CD4-positive, alpha-beta T cell (primary cell): ENCODE measurements around the gene SMIM36. TPM values are rescaled to one million over a fixed set of nuclear protein-coding genes. Genes with fewer than 3 reads are reported as not detected.

Experiments
- ATAC-seq: fragments of 200-7000 bp; cut with Tn5 transposase; one replicate; pipeline ENCODE4 v1.10.0; 2022; ENCODE audit warnings: mild to moderate bottlenecking; ENCODE audit not compliant: poor library complexity
- CTCF ChIA-PET: fragments of 350-600 bp; sonication (Branson Sonifier 250); formaldehyde crosslinking; loops from one replicate; lab custom pipeline; 2021; ENCODE audit warnings: antibody characterized with exemption, inconsistent platforms; lab: Charles Lee
- POLR2A ChIA-PET: fragments of 350-600 bp; sonication (Branson Sonifier 250); formaldehyde crosslinking; loops from one replicate; lab custom pipeline; 2021; ENCODE audit warnings: antibody characterized with exemption, inconsistent platforms; lab: Charles Lee
- DNase-seq, 14 experiments: peaks; one replicate each; pipeline ENCODE4 v3.0.0-alpha.2; 2013 to 2020; ENCODE audit warnings: mixed read lengths in 2 of 14
- H3K27ac ChIP-seq, 2 donors: one replicate each; pipeline versions ENCODE4 v1.5.1 to v1.7.0; 2013; ENCODE audit warnings: low read length in 2 of 2, low read depth in 1 of 2, mild to moderate bottlenecking in 1 of 2
- H3K27me3 ChIP-seq, 2 experiments: 1 replicate in 1 of 2; 2 replicates in 1 of 2; pipeline versions ENCODE4 v1.6.1 to v1.7.0; 2013; ENCODE audit warnings: low read length in 2 of 2, control low read depth in 1 of 2, mild to moderate bottlenecking in 1 of 2, moderate library complexity in 1 of 2; ENCODE audit not compliant: insufficient read depth in 2 of 2, control insufficient read depth in 1 of 2
- H3K36me3 ChIP-seq: one replicate; pipeline ENCODE4 v1.6.1; 2013; ENCODE audit warnings: low read length, control low read depth; ENCODE audit not compliant: insufficient read depth
- H3K4me1 ChIP-seq: one replicate; pipeline ENCODE4 v1.6.1; 2013; ENCODE audit warnings: low read length, control low read depth; ENCODE audit not compliant: insufficient read depth
- H3K4me3 ChIP-seq: one replicate; pipeline ENCODE4 v1.5.1; 2013; ENCODE audit warnings: mild to moderate bottlenecking, low read length, moderate library complexity
- H3K9me3 ChIP-seq, 2 experiments: 1 replicate in 1 of 2; 2 replicates in 1 of 2; pipeline versions ENCODE4 v1.6.1 to v1.7.0; 2013; ENCODE audit warnings: low read length in 2 of 2, mild to moderate bottlenecking in 2 of 2, control low read depth in 1 of 2, moderate library complexity in 1 of 2; ENCODE audit not compliant: control insufficient read depth in 1 of 2, insufficient read depth in 1 of 2
- H3K27ac Mint-ChIP-seq: one replicate; pipeline ENCODE4 v1.8.0; 2020; ENCODE audit warnings: mixed read lengths
- H3K27me3 Mint-ChIP-seq: one replicate; pipeline ENCODE4 v1.8.0; 2021; ENCODE audit warnings: mixed read lengths
- H3K36me3 Mint-ChIP-seq: one replicate; pipeline ENCODE4 v1.8.0; 2021; ENCODE audit warnings: low read depth, mixed read lengths
- H3K4me1 Mint-ChIP-seq: one replicate; pipeline ENCODE4 v1.8.0; 2021; ENCODE audit warnings: low read depth, mixed read lengths
- H3K4me3 Mint-ChIP-seq: one replicate; pipeline ENCODE4 v1.8.0; 2020; ENCODE audit warnings: mild to moderate bottlenecking, mixed read lengths
- H3K9me3 Mint-ChIP-seq: one replicate; pipeline ENCODE4 v1.8.0; 2020; ENCODE audit warnings: mixed read lengths
- intact Hi-C, 2 experiments: fragments of 100-400 bp; cut with DNase I in 1 of 2; cut with micrococcal nuclease in 1 of 2; formaldehyde crosslinking; loops; one replicate each; pipeline versions ENCODE4 v1.15.1 to v1.9.0; 2023 to 2025; cut with DNase I, micrococcal nuclease
- total RNA-seq, 174 experiments: library from RNA in 2 of 174; stranded (reverse) in 2 of 174; gene quantifications; one replicate each; pipeline ENCODE4 v1.2.3 and lab custom pipeline; 2021 to 2026
- TF ChIP-seq, protein P1 (sequence below): fragments of 200-600 bp; IDR thresholded peaks from one replicate; pipeline ENCODE4 v1.8.0; 2022; ENCODE audit warnings: antibody characterized with exemption, mild to moderate bottlenecking

Gene SMIM36
- total RNA-seq, 2 experiments from 2014 or later = not detected

DNA sequence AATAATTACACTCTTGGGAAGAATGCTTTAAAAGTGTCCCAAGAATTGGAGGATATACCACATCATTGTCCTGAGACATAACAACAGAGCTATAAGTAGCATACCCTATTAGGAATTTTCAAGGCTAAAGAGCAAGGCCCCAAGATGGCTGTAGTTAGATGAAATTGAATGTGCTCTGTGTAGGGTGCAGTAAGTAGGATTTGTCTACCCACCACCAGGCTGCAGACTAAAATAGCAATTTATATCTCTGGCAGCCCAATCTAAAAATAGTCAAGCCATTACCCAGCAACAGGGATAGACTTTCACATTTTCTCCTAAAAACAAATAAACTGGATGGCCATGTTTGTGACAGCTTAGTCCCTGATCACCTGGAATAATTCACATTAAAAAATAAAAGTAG lies 95.3 kb downstream of the SMIM36 start:
- ATAC-seq (no peak), DNase-seq (no peak)
- H3K4me3 ChIP-seq = no peak overlapping the region
- H3K36me3 ChIP-seq = peaks cover 13% of the 10 kb centered on the region
- no peaks in the 10 kb centered on the region for H3K9me3 Mint-ChIP-seq
- no peak overlapping the region for H3K4me3 Mint-ChIP-seq
- POLR2A ChIA-PET = no interaction called here
- CTCF ChIA-PET = no interaction called here
- TF ChIP-seq, protein P1, sequence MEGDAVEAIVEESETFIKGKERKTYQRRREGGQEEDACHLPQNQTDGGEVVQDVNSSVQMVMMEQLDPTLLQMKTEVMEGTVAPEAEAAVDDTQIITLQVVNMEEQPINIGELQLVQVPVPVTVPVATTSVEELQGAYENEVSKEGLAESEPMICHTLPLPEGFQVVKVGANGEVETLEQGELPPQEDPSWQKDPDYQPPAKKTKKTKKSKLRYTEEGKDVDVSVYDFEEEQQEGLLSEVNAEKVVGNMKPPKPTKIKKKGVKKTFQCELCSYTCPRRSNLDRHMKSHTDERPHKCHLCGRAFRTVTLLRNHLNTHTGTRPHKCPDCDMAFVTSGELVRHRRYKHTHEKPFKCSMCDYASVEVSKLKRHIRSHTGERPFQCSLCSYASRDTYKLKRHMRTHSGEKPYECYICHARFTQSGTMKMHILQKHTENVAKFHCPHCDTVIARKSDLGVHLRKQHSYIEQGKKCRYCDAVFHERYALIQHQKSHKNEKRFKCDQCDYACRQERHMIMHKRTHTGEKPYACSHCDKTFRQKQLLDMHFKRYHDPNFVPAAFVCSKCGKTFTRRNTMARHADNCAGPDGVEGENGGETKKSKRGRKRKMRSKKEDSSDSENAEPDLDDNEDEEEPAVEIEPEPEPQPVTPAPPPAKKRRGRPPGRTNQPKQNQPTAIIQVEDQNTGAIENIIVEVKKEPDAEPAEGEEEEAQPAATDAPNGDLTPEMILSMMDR = no peak
- no peaks in the 10 kb centered on the region for H3K9me3 ChIP-seq
- no peak overlapping the region for H3K27ac ChIP-seq
- H3K4me1 Mint-ChIP-seq = peaks cover 26% of the 10 kb centered on the region
- H3K27me3 ChIP-seq = no peaks in the 10 kb centered on the region
- intact Hi-C loops = loop anchor here in 1 of 2 experiments (5.0 to 10.0 kb wide), 2 partner anchors 1416 to 1549 kb away; partner anchors contain the start of genes C17orf67, COIL and DGKE
- H3K27me3 Mint-ChIP-seq = no peaks in the 10 kb centered on the region
- H3K27ac Mint-ChIP-seq = no peak overlapping the region
- peaks cover 14% of the 10 kb centered on the region for H3K4me1 ChIP-seq
- H3K36me3 Mint-ChIP-seq = peaks cover 38% of the 10 kb centered on the region

DNA sequence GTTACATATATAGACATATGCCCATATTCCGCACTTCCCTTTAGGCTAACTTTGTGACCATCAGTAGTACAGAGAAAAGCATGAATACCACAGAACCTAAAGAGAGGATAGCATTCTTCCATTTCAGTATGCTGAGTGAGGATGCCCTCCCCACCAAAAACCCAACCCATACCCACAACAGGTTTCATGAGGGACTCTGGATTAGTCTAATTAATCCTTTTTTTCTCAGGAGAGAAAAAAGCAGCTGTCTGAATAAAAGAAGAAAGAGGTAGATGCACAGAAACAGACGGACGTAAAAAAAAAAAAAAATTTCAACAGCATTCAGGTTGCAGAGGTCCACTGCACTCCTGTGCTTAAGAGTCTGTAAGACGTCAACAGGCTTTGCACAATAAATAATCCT lies 96.3 kb downstream of the SMIM36 start:
- no peak overlapping the region for H3K27ac ChIP-seq
- intact Hi-C loops = loop anchor here in 1 of 2 experiments (5.0 to 10.0 kb wide), 2 partner anchors 1417 to 1550 kb away; partner anchors contain the start of genes C17orf67, COIL and DGKE
- no peaks in the 10 kb centered on the region for H3K27me3 Mint-ChIP-seq
- H3K9me3 Mint-ChIP-seq = no peaks in the 10 kb centered on the region
- H3K4me3 Mint-ChIP-seq = no peak overlapping the region
- TF ChIP-seq, protein P1 = no peak
- peaks cover 40% of the 10 kb centered on the region for H3K36me3 Mint-ChIP-seq
- peaks cover 23% of the 10 kb centered on the region for H3K36me3 ChIP-seq
- H3K4me1 ChIP-seq = peaks cover 4% of the 10 kb centered on the region
- no peaks in the 10 kb centered on the region for H3K27me3 ChIP-seq
- no peak overlapping the region for H3K27ac Mint-ChIP-seq
- DNase-seq = no peak
- ChIA-PET CTCF (interaction anchor here (0.6 kb wide), 1 partner anchor 24 kb away, joined by 3 read pairs; no protein-coding TSS in a partner anchor), POLR2A (no interaction called here)
- no peak for ATAC-seq
- H3K4me3 ChIP-seq = no peak overlapping the region
- H3K4me1 Mint-ChIP-seq = peaks cover 15% of the 10 kb centered on the region
- H3K9me3 ChIP-seq = no peaks in the 10 kb centered on the region

DNA sequence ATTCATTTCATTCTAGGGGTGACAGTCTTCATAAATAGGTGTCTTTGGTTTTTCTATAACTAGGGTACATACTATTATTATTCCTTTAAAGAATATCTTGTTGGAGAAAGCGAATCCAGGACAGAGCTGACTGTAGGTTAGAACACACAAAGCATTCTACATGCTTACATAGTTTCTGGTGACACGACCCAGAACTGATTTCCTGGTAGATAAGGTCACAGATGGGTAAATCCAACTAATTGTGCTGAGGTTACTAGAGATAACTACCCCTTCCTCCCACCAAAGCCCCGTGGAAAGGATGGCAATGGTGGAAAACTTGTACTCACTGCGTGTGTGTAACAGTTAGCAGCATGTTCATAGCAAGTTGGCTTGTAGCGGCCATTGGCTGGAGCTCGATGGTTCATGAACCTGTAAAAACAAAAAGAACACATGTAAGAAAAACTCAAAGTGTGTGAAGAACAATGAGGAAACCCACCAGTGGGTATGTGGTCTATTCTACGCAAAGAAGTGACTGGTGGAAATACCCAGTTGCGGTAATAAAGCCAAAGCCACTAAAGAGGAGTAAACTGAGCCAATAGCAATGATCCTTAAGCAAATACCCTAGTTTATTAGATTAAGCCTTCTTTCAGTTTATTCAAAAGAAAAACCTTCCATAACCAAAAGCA lies 97.3 kb downstream of the SMIM36 start:
- Mint-ChIP-seq H3K27ac (no peak overlapping the region), H3K4me3 (no peak overlapping the region)
- POLR2A ChIA-PET = no interaction called here

More for the DNA sequence above, 97.3 kb downstream of the SMIM36 start:
- Mint-ChIP-seq H3K4me1 (peaks cover 5% of the 10 kb centered on the region), H3K27me3 (no peaks in the 10 kb centered on the region), H3K36me3 (peaks cover 51% of the 10 kb centered on the region), H3K9me3 (no peaks in the 10 kb centered on the region)
- ATAC-seq = no peak
- TF ChIP-seq, protein P1 = no peak
- Histone ChIP-seq H3K27ac (no peak overlapping the region), H3K4me1 (no peaks in the 10 kb centered on the region), H3K4me3 (no peak overlapping the region), H3K36me3 (peaks cover 34% of the 10 kb centered on the region), H3K27me3 (no peaks in the 10 kb centered on the region), H3K9me3 (no peaks in the 10 kb centered on the region)
- peak in 3 of 14 experiments; percentile 17 to 40 (median 29) for DNase-seq
- CTCF ChIA-PET = no interaction called here
- intact Hi-C loops = loop anchor here in 1 of 2 experiments (10.0 kb wide), 1 partner anchor 1551 kb away; the partner anchor contains the start of gene COIL
